Natural killer cell (primary cell): Measurements from ENCODE around the gene HMX3. TPM values are rescaled to one million over a fixed set of nuclear protein-coding genes. Genes with fewer than 3 reads are reported as not detected.

Experiments
- ATAC-seq, 3 donors: fragments of 150-1000 bp in 2 of 3; fragments of 200-7000 bp in 1 of 3; cut with Tn5 transposase; 1 replicate in 1 of 3; 2 replicates in 2 of 3; pipeline ENCODE4 v1.10.0; 2021; ENCODE audit warnings: mild to moderate bottlenecking in 2 of 3, moderate library complexity in 2 of 3
- DNase-seq, 2 donors: peaks; one replicate each; pipeline versions ENCODE4 v3.0.0 to v3.0.0-alpha.2; 2013 to 2021; ENCODE audit warnings: mixed read lengths in 1 of 2
- H3K27ac ChIP-seq: one replicate; pipeline ENCODE4 v1.5.1; 2013; ENCODE audit warnings: mild to moderate bottlenecking, low read length
- H3K27me3 ChIP-seq: one replicate; pipeline ENCODE4 v1.6.1; 2013; ENCODE audit warnings: low read length; ENCODE audit not compliant: control insufficient read depth, insufficient read depth
- H3K36me3 ChIP-seq: one replicate; pipeline ENCODE4 v1.6.1; 2013; ENCODE audit warnings: low read length; ENCODE audit not compliant: control insufficient read depth, insufficient read depth
- H3K4me1 ChIP-seq: one replicate; pipeline ENCODE4 v1.6.1; 2013; ENCODE audit warnings: low read length; ENCODE audit not compliant: control insufficient read depth, insufficient read depth
- H3K4me3 ChIP-seq: one replicate; pipeline ENCODE4 v1.5.1; 2013; ENCODE audit warnings: low read length
- H3K9me3 ChIP-seq: one replicate; pipeline ENCODE4 v1.6.1; 2013; ENCODE audit warnings: low read length; ENCODE audit not compliant: control insufficient read depth, insufficient read depth
- H3K27ac Mint-ChIP-seq, 2 donors: one replicate each; pipeline ENCODE4 v1.8.0; 2022; ENCODE audit warnings: mild to moderate bottlenecking in 2 of 2, mixed read lengths in 2 of 2, moderate library complexity in 1 of 2
- H3K27me3 Mint-ChIP-seq, 2 donors: one replicate each; pipeline ENCODE4 v1.8.0; 2022; ENCODE audit warnings: low read depth in 2 of 2, mixed read lengths in 2 of 2
- H3K36me3 Mint-ChIP-seq: one replicate; pipeline ENCODE4 v1.8.0; 2022; ENCODE audit warnings: mixed read lengths
- H3K4me1 Mint-ChIP-seq, 2 donors: one replicate each; pipeline ENCODE4 v1.8.0; 2022; ENCODE audit warnings: mixed read lengths in 2 of 2
- H3K4me3 Mint-ChIP-seq: one replicate; pipeline ENCODE4 v1.8.0; 2022; ENCODE audit warnings: mild to moderate bottlenecking, moderate library complexity, mixed read lengths
- H3K9me3 Mint-ChIP-seq, 2 donors: one replicate each; pipeline ENCODE4 v1.8.0; 2022; ENCODE audit warnings: mixed read lengths in 2 of 2
- CTCF ChIP-seq: fragments of 200-600 bp; IDR thresholded peaks from one replicate; pipeline ENCODE4 v1.8.0; 2022; ENCODE audit warnings: antibody characterized with exemption
- WGBS: methylation state at CpG from one replicate; pipeline ENCODE4 v1.1.7; 2013; ENCODE audit warnings: missing lambda C conversion rate; ENCODE audit not compliant: insufficient coverage; 5-methylcytosine and 5-hydroxymethylcytosine counted together
- intact Hi-C: fragments of 100-400 bp; cut with micrococcal nuclease; formaldehyde crosslinking; loops from one replicate; pipeline ENCODE4 v1.14.2; 2022
- total RNA-seq, 4 donors: library from RNA; stranded (reverse); fragments of 120-200 nt in 1 of 4; gene quantifications; one replicate each; pipeline versions ENCODE4 v1.2.3 to v1.2.4, GENCODE V29; 2013 to 2022

Gene HMX3
- total RNA-seq, 3 donors from 2014 or later (not counting 1 experiment from before 2014, with no cell fraction given) = 0.33 TPM; not detected in 2

GRCh38 chr10:123141791-123142700, 6.3 kb downstream of the HMX3 start:
- Histone ChIP-seq H3K27ac (no peak overlapping the region), H3K4me1 (peaks cover 15% of the 10 kb centered on the region), H3K9me3 (no peaks in the 10 kb centered on the region), H3K27me3 (peaks cover 74% of the 10 kb centered on the region), H3K36me3 (no peaks in the 10 kb centered on the region), H3K4me3 (no peak overlapping the region)
- H3K4me1 Mint-ChIP-seq = peaks cover 2 to 13% of the 10 kb centered on the region in 2 donors
- no peak overlapping the region for H3K27ac Mint-ChIP-seq
- TF ChIP-seq CTCF = no peak
- peaks cover 82 to 90% of the 10 kb centered on the region in 2 donors for H3K27me3 Mint-ChIP-seq
- H3K9me3 Mint-ChIP-seq = no peaks in the 10 kb centered on the region
- WGBS = 11% methylated on average over 34 of the region's 38 CpGs
- no peak overlapping the region for H3K4me3 Mint-ChIP-seq
- intact Hi-C loops = no loop called here
- no peak for DNase-seq
- no peaks in the 10 kb centered on the region for H3K36me3 Mint-ChIP-seq
- no peak for ATAC-seq

GRCh38 chr10:123142701-123143161, 7.0 kb downstream of the HMX3 start:
- DNase-seq (peak in 1 of 2 donors; percentile 22), ATAC-seq (no peak)
- no peaks in the 10 kb centered on the region for H3K9me3 ChIP-seq
- no peak overlapping the region for H3K4me3 ChIP-seq
- Mint-ChIP-seq H3K4me1 (peaks cover 0 to 11% of the 10 kb centered on the region in 2 donors), H3K27me3 (peaks cover 85 to 91% of the 10 kb centered on the region in 2 donors), H3K27ac (no peak overlapping the region), H3K36me3 (no peaks in the 10 kb centered on the region), H3K4me3 (no peak overlapping the region), H3K9me3 (no peaks in the 10 kb centered on the region)
- no peaks in the 10 kb centered on the region for H3K36me3 ChIP-seq
- no peak overlapping the region for H3K27ac ChIP-seq
- TF ChIP-seq CTCF = no peak
- 6% methylated on average over 33 of the region's 33 CpGs for WGBS
- peaks cover 78% of the 10 kb centered on the region for H3K27me3 ChIP-seq
- H3K4me1 ChIP-seq = peaks cover 21% of the 10 kb centered on the region
- intact Hi-C loops = no loop called here

- H3K36me3 Mint-ChIP-seq = no peaks in the 10 kb centered on the region
- Histone ChIP-seq H3K4me3 (no peak overlapping the region), H3K27ac (no peak overlapping the region), H3K4me1 (peaks cover 25% of the 10 kb centered on the region), H3K9me3 (no peaks in the 10 kb centered on the region), H3K27me3 (peaks cover 81% of the 10 kb centered on the region), H3K36me3 (no peaks in the 10 kb centered on the region)
- WGBS = 13% methylated on average over 33 of the region's 33 CpGs
- intact Hi-C loops = no loop called here
- H3K4me1 Mint-ChIP-seq = peaks cover 0 to 11% of the 10 kb centered on the region in 2 donors
- peaks cover 81 to 85% of the 10 kb centered on the region in 2 donors for H3K27me3 Mint-ChIP-seq
- ATAC-seq (no peak), DNase-seq (no peak)
- H3K9me3 Mint-ChIP-seq = no peaks in the 10 kb centered on the region
- no peak overlapping the region for H3K27ac Mint-ChIP-seq
- TF ChIP-seq CTCF = no peak
- peak overlapping the region; percentile 25 for H3K4me3 Mint-ChIP-seq
Measured at GRCh38 chr10:123143162-123143824, 7.5 kb downstream of the HMX3 start.
